GM12872 (cell line): ENCODE results near the gene SMARCA2.

ENCODE experiments used
- TF ChIP-seq, protein P1 (sequence below): IDR thresholded peaks from 3 replicates; pipeline ENCODE4 v1.5.1; 2011; ENCODE audit warnings: low read depth, mild to moderate bottlenecking, low read length, moderate library complexity; ENCODE audit not compliant: insufficient read depth

Gene SMARCA2

DNA sequence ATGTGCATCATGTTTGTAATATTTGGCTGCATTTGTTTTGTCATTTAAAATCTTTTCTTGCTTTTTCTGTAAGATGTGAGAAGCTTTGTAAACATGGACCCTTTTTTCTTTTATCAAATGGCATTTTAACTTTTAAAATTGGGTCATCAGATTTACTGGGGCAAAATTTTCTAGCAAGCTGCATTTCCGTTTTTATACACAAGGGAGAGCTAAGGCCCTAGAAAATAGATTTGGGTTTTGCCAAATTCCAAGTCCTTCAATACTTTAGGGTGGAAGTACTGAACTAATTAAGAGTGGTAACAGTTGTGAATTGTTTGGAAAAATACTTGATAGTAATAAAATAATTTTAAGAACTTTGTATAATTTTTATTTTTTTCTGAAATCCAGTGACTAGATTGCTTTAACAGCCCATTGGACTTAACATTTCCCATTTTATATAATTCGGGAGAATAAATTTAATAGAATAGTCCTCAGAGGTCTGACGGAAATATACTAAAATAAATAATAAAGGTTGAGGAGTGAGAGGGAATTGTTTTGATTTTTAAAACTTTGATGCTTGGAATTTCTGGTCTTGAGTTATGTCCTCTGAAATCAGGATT, 117.4 kb downstream of the SMARCA2 start:
- TF ChIP-seq, protein P1, sequence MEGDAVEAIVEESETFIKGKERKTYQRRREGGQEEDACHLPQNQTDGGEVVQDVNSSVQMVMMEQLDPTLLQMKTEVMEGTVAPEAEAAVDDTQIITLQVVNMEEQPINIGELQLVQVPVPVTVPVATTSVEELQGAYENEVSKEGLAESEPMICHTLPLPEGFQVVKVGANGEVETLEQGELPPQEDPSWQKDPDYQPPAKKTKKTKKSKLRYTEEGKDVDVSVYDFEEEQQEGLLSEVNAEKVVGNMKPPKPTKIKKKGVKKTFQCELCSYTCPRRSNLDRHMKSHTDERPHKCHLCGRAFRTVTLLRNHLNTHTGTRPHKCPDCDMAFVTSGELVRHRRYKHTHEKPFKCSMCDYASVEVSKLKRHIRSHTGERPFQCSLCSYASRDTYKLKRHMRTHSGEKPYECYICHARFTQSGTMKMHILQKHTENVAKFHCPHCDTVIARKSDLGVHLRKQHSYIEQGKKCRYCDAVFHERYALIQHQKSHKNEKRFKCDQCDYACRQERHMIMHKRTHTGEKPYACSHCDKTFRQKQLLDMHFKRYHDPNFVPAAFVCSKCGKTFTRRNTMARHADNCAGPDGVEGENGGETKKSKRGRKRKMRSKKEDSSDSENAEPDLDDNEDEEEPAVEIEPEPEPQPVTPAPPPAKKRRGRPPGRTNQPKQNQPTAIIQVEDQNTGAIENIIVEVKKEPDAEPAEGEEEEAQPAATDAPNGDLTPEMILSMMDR, result peak; percentile 52; the same call in 2 of the 3 replicates

DNA sequence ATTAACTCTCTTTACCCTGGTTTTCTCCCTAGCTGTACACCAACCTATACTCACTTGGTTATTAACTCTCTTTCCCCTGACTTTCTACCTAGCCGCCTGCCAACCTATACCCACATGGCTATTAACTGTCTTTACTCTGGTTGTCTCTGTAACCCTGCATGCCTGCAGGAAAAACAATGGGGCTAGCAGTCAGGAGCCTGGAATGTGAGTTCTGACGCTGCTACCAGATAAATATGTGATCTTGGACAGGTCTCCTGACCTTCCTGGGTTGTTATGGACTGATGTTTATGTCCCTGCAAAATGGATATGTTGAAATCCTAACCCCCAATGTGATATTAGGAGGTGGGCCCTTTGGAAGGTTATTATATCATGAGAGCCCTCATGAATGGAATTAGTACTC, 119.2 kb downstream of the SMARCA2 start:
- TF ChIP-seq, protein P1, result no peak

DNA sequence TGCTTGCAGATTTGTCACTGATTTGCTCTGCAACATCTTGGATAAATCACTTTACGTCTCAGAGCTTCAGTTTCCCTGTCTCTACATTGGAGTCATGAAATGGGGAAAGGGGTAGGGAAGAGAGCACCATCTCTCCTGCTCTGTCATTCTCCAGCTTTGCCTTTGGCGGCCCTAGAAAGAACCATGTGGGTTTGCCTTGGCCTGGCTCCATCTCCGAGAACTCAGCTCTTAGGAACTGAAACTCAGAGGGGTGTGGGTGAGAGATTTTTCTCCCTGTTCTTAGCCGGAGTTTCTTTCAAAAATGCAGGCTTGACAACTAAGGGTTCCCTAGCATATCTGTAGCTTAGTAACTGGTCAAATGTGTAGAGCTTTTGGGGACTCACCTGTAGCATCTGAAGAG, 123.5 kb downstream of the SMARCA2 start:
- TF ChIP-seq, protein P1, result no peak

DNA sequence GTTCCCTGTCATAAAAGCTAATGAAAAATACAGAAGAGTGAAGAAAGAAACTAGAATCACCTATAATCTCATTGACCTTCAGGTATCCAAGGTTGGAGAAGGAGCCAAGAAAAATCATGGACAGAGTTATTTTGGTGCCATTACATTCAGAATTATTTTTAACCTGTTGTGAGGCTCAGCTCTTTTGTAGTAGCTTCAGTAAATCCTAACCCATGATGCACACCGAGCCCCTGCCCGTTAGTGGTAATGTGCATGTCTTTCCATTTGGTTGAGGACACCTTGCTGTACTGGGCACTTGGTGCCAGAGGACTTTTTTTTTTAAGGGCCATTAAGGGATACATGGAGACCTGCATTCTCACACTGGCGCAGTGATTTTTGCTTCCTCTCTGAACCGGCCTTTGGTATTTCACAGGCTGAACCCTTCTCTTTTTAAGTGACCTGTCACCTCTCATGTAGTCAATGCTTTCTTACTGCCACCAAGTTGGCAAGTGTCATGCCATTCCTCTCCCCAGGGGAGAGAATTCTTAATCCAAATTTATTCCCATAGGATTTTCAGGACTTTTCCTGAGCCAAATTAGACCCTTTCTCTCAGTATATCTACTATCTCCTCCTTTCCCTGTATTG, 125.6 kb downstream of the SMARCA2 start:
- TF ChIP-seq, protein P1, result no peak

DNA sequence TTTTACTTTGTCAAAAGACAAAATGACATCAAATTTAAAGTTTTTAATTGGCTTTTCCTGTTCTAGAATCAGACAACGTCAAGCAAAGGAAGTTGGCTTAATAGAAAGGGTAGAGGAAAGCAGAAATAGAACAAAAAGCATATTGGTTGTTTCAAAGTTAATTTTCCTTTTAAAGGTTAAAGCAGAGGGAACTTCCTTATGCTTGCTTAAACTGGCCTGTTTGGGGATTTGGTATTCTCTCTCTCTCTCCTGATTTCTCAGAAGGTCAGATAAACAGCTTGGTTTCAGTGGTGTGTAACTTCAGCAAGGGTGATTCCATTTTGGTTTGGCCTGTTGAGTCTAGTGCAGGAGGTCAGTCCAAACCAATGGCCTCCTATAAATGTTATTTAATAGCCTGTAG, 127.1 kb downstream of the SMARCA2 start:
- TF ChIP-seq, protein P1, result no peak

DNA sequence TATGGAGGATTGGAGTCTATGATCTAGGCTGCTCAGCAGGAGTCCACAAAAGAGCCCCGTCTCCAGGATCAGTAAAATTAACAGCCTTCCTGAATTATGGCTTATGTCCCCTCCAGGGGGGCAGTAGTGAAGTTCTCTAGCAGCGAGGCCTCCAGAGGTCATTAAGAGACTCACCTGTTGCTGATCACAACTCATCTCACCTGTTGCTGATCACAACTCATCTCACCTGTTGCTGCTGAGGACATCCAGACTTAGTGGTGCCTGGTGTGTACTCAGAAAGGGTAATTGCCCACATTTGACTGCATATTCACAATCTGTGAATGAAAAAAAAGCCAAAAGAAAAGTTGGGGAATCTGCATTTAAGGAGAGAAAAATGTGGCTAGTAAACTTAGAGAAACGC, 129.5 kb downstream of the SMARCA2 start:
- TF ChIP-seq, protein P1, result no peak

DNA sequence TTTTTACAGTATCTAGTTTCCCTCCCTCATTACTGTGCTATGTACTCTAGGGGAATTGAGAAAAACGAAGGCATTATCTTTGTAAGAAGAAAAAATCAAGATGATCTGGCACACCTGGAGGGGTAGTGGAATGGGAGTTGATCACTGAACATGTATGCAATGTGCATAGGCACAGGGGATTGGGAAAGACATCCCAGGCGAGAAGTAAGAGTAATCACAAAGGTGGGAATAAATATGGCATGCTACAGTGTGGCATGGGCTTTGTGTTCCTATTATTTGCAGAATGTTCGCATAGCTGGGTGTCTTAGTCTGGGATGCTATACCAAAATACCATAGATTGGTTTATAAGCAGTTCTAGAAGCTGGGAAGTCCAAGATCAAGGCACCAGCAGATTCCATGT, 130.6 kb downstream of the SMARCA2 start:
- TF ChIP-seq, protein P1, result no peak

DNA sequence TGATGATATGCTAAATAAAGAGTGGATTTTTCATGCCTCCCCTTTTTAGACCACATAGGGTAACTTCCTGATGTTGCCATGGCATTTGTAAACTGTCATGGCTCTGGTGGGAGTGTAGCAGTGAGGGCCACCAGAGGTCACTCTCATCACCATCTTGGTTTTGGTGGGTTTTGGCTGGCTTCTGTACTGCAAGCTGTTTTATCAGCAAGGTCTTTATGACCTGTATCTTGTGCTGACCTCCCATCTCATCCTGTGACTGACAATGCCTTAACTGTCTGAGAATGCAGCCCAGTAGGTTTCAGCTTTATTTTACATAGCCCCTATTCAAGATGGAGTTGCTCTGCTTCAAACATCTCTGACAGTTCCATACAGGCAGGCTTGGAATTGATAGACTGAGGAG, 131.6 kb downstream of the SMARCA2 start:
- TF ChIP-seq, protein P1, result peak; percentile 44; the same call in 2 of the 3 replicates
